Measurements from ENCODE around the gene NGEF.

DNA sequence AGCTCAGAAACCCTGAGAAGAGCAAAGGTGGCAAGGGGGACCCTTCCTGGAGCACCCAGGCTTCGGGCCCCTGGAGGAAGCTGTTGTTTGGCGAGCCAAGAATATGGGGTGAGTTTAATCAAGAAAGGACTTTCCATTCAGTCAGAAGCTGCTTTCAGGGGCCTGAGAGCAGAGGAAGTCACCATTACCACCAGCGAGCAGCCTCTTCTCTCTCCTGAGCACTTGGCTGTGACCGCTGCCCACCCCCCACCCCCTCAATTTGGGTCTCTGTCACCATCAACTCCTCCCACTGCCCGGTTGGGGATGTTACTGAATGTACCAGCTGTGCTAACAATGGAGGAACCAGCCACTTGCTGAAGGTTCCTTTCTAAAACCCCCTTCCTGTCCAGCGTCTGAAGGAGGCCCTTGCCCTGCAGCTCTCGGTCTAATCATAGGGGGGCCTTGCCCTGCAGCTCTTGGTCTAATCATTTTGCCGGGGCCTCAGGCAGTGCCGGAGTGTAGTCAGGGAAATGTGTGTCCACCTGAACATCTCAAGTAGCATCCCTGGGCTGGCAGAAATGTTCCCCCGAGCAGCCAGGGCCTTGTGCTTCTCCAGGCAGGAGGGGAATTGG is 48.0 kb upstream of the NGEF start:
- TF ChIP-seq CTCF (IDR thresholded peaks at IDR 0.05) (no peak), POLR2A (IDR thresholded peaks at IDR 0.05) (no peak), EP300 (IDR thresholded peaks at IDR 0.05) (no peak)
